GM18519 (cell line): ENCODE results near the gene EIF4G3.
"Not testable (repeated sequence)": the region's sequence is repeated elsewhere in the genome, so short reads cannot be mapped to it uniquely, and the experiment has no call there.

Experiments
- ATAC-seq: cut with Tn5 transposase; IDR thresholded peaks from one replicate; pipeline ENCODE4 v1.9.1; 2021; ENCODE audit warnings: mild to moderate bottlenecking, moderate library complexity; ENCODE audit not compliant: unreplicated experiment, low FRiP score

Gene EIF4G3

GRCh38 chr1:20964540-20965484, 211.9 kb downstream of the EIF4G3 start:
- ATAC-seq = peak; percentile 62

GRCh38 chr1:20962576-20963258, 214.0 kb downstream of the EIF4G3 start:
- ATAC-seq = no peak

- ATAC-seq = no peak
Observed at GRCh38 chr1:20958430-20958829, 218.3 kb downstream of the EIF4G3 start.

- no peak for ATAC-seq
Observed at GRCh38 chr1:20956272-20956671, 220.4 kb downstream of the EIF4G3 start.

GRCh38 chr1:20950679-20951078, 226.0 kb downstream of the EIF4G3 start:
- ATAC-seq = no peak

GRCh38 chr1:20949871-20950590, 226.7 kb downstream of the EIF4G3 start:
- ATAC-seq = no peak

GRCh38 chr1:20948101-20948500, 228.6 kb downstream of the EIF4G3 start:
- ATAC-seq = no peak

GRCh38 chr1:20947409-20947808, 229.3 kb downstream of the EIF4G3 start:
- no peak for ATAC-seq

GRCh38 chr1:20936621-20937020, 240.1 kb downstream of the EIF4G3 start:
- ATAC-seq = no peak

- no peak for ATAC-seq
Observed at GRCh38 chr1:20936216-20936615, 240.5 kb downstream of the EIF4G3 start.

- ATAC-seq = no peak
Observed at GRCh38 chr1:20935717-20936116, 241.0 kb downstream of the EIF4G3 start.

- ATAC-seq = no peak
Observed at GRCh38 chr1:20932437-20932977, 244.2 kb downstream of the EIF4G3 start.

- ATAC-seq = no peak
Observed at GRCh38 chr1:20931930-20932436, 244.7 kb downstream of the EIF4G3 start.

- ATAC-seq = no peak
Observed at GRCh38 chr1:20930427-20930826, 246.3 kb downstream of the EIF4G3 start.

GRCh38 chr1:20928146-20928545, 248.6 kb downstream of the EIF4G3 start:
- no peak for ATAC-seq

- no peak for ATAC-seq
Observed at GRCh38 chr1:20921285-20921684, 255.4 kb downstream of the EIF4G3 start.

- no peak for ATAC-seq
Observed at GRCh38 chr1:20913242-20913641, 263.5 kb downstream of the EIF4G3 start.

GRCh38 chr1:20907526-20907925, 269.2 kb downstream of the EIF4G3 start:
- not testable (repeated sequence) for ATAC-seq

GRCh38 chr1:20903437-20903836, 273.3 kb downstream of the EIF4G3 start:
- ATAC-seq = no peak

- no peak for ATAC-seq
Observed at GRCh38 chr1:20900056-20900455, 276.6 kb downstream of the EIF4G3 start.
